H9 (cell line): ENCODE results near the gene TLE5. TPM values are rescaled to one million over a fixed set of nuclear protein-coding genes. Genes with fewer than 3 reads are reported as not detected.

Experiments
- DNase-seq: peaks from one replicate; pipeline ENCODE4 v3.0.0-alpha.2; 2017
- H2AFZ ChIP-seq: one replicate; pipeline ENCODE4 v1.6.1; 2013; ENCODE audit warnings: mild to moderate bottlenecking, low read length, control low read depth, moderate library complexity
- H2AK5ac ChIP-seq: 2 replicates; pipeline ENCODE4 v1.6.1; 2013; ENCODE audit warnings: low read length, control low read depth, mixed read lengths; ENCODE audit not compliant: insufficient read length
- H2BK120ac ChIP-seq: one replicate; pipeline ENCODE4 v1.6.1; 2013; ENCODE audit warnings: low read depth, mild to moderate bottlenecking, low read length, control low read depth, inconsistent platforms; ENCODE audit not compliant: poor library complexity, severe bottlenecking
- H2BK12ac ChIP-seq: 2 replicates; pipeline ENCODE4 v1.6.1; 2013; ENCODE audit warnings: low read length, control low read depth, mixed read lengths, low read depth; ENCODE audit not compliant: insufficient read length
- H2BK15ac ChIP-seq: 2 replicates; pipeline ENCODE4 v1.6.1; 2013; ENCODE audit warnings: low read depth, low read length, control low read depth
- H2BK20ac ChIP-seq: one replicate; pipeline ENCODE4 v1.6.1; 2013; ENCODE audit warnings: low read depth, mild to moderate bottlenecking, low read length, control low read depth, inconsistent platforms; ENCODE audit not compliant: poor library complexity, severe bottlenecking
- H2BK5ac ChIP-seq: 2 replicates; pipeline ENCODE4 v1.6.1; 2013; ENCODE audit warnings: low read length, control low read depth, mixed read lengths; ENCODE audit not compliant: insufficient read length
- H3K14ac ChIP-seq: 2 replicates; pipeline ENCODE4 v1.6.1; 2013; ENCODE audit warnings: low read length, control low read depth; ENCODE audit not compliant: insufficient read depth
- H3K18ac ChIP-seq: 2 replicates; pipeline ENCODE4 v1.6.1; 2013; ENCODE audit warnings: low read depth, mild to moderate bottlenecking, mixed read lengths, low read length, control low read depth; ENCODE audit not compliant: insufficient read length
- H3K23ac ChIP-seq: 2 replicates; pipeline ENCODE4 v1.6.1; 2013; ENCODE audit warnings: low read length, control low read depth, mixed read lengths, low read depth; ENCODE audit not compliant: insufficient read length
- H3K23me2 ChIP-seq: 2 replicates; pipeline ENCODE4 v1.6.1; 2013; ENCODE audit warnings: low read depth, mild to moderate bottlenecking, mixed read lengths, low read length, control low read depth; ENCODE audit not compliant: insufficient read length, poor library complexity, severe bottlenecking
- H3K27ac ChIP-seq: 2 replicates; pipeline ENCODE4 v1.5.1; 2013; ENCODE audit warnings: low read length, control low read depth, mixed read lengths, low read depth; ENCODE audit not compliant: insufficient read length
- H3K27me3 ChIP-seq: 2 replicates; pipeline ENCODE4 v1.6.1; 2013; ENCODE audit warnings: low read length, control low read depth, inconsistent platforms; ENCODE audit not compliant: insufficient read depth
- H3K4ac ChIP-seq: 2 replicates; pipeline ENCODE4 v1.6.1; 2013; ENCODE audit warnings: low read depth, mild to moderate bottlenecking, control low read depth, inconsistent platforms, low read length, moderate library complexity
- H3K4me1 ChIP-seq: 2 replicates; pipeline ENCODE4 v1.6.1; 2013; ENCODE audit warnings: low read length, control low read depth, inconsistent platforms; ENCODE audit not compliant: insufficient read depth
- H3K4me2 ChIP-seq: 2 replicates; pipeline ENCODE4 v1.6.1; 2013; ENCODE audit warnings: low read length, control low read depth, mixed read lengths; ENCODE audit not compliant: insufficient read length, insufficient read depth
- H3K56ac ChIP-seq: 2 replicates; pipeline ENCODE4 v1.6.1; 2013; ENCODE audit warnings: low read depth, mild to moderate bottlenecking, mixed read lengths, low read length, control low read depth; ENCODE audit not compliant: insufficient read length
- H3K79me1 ChIP-seq: 2 replicates; pipeline ENCODE4 v1.6.1; 2013; ENCODE audit warnings: low read depth, mild to moderate bottlenecking, moderate library complexity, low read length, control low read depth, inconsistent platforms; ENCODE audit not compliant: insufficient read depth, poor library complexity, severe bottlenecking
- H3K79me2 ChIP-seq: 2 replicates; pipeline ENCODE4 v1.6.1; 2013; ENCODE audit warnings: low read length, control low read depth, inconsistent platforms; ENCODE audit not compliant: insufficient read depth
- H3K9ac ChIP-seq: 2 replicates; pipeline ENCODE4 v1.6.1; 2013; ENCODE audit warnings: low read length, control low read depth, mixed read lengths; ENCODE audit not compliant: insufficient read length; ENCODE audit errors: extremely low read depth
- H3K9me3 ChIP-seq: one replicate; pipeline ENCODE4 v1.6.1; 2013; ENCODE audit warnings: low read depth, low read length, inconsistent platforms; ENCODE audit not compliant: control insufficient read depth
- H3T11ph ChIP-seq: one replicate; pipeline ENCODE4 v1.6.1; 2013; ENCODE audit warnings: mild to moderate bottlenecking, low read length, control low read depth, inconsistent platforms
- H4K20me1 ChIP-seq: one replicate; pipeline ENCODE4 v1.6.1; 2013; ENCODE audit not compliant: control insufficient read depth, insufficient read length, insufficient read depth
- H4K5ac ChIP-seq: 2 replicates; pipeline ENCODE4 v1.6.1; 2013; ENCODE audit warnings: low read depth, mild to moderate bottlenecking, mixed read lengths, low read length, control low read depth; ENCODE audit not compliant: insufficient read length
- H4K8ac ChIP-seq: replicated peaks from 2 replicates; pipeline ENCODE4 v1.6.1; 2013; ENCODE audit warnings: low read length, control low read depth, mixed read lengths, low read depth; ENCODE audit not compliant: insufficient read length
- H4K91ac ChIP-seq: 2 replicates; pipeline ENCODE4 v1.6.1; 2013; ENCODE audit warnings: low read depth, mild to moderate bottlenecking, moderate library complexity, mixed read lengths, low read length, control low read depth; ENCODE audit not compliant: insufficient read length
- H3K27ac Mint-ChIP-seq, 3 experiments: 2 replicates in 2 of 3; 3 replicates in 1 of 3; pipeline ENCODE4 v1.8.0; 2020 to 2021; ENCODE audit warnings: mixed read lengths in 3 of 3, mild to moderate bottlenecking in 1 of 3, moderate library complexity in 1 of 3
- H3K27me3 Mint-ChIP-seq: 2 replicates; pipeline ENCODE4 v1.8.0; 2021; ENCODE audit warnings: low read depth, mild to moderate bottlenecking, moderate library complexity, mixed read lengths
- H3K36me3 Mint-ChIP-seq, 3 experiments: 2 replicates in 2 of 3; 3 replicates in 1 of 3; pipeline ENCODE4 v1.8.0; 2020 to 2021; ENCODE audit warnings: low read depth in 3 of 3, mixed read lengths in 3 of 3; ENCODE audit not compliant: insufficient read depth in 1 of 3
- H3K4me1 Mint-ChIP-seq, 2 experiments: 2 replicates each; pipeline ENCODE4 v1.8.0; 2020; ENCODE audit warnings: mixed read lengths in 2 of 2
- H3K4me3 Mint-ChIP-seq, 2 experiments: 2 replicates in 1 of 2; 3 replicates in 1 of 2; pipeline ENCODE4 v1.8.0; 2020 to 2021; ENCODE audit warnings: mild to moderate bottlenecking in 2 of 2, mixed read lengths in 2 of 2, moderate library complexity in 1 of 2
- H3K9me3 Mint-ChIP-seq, 2 experiments: 2 replicates in 1 of 2; 3 replicates in 1 of 2; pipeline ENCODE4 v1.8.0; 2020; ENCODE audit warnings: mild to moderate bottlenecking in 2 of 2, mixed read lengths in 2 of 2, moderate library complexity in 1 of 2
- WGBS: extraction: QIAGEN DNeasy Blood & Tissue Kit; methylation state at CpG from one replicate; pipeline ENCODE4 v1.1.7; 2013; ENCODE audit warnings: missing lambda C conversion rate, low lambda C conversion rate, mixed read lengths; ENCODE audit not compliant: insufficient read length; ENCODE audit errors: extremely low coverage; 5-methylcytosine and 5-hydroxymethylcytosine counted together
- total RNA-seq: library from RNA; stranded (reverse); gene quantifications from 2 replicates; pipeline ENCODE4 v1.2.1, GENCODE V29; 2021
- TF ChIP-seq, protein P1 (sequence below): fragments of 200-600 bp; sonication (generic); conservative IDR thresholded peaks from 3 replicates; pipeline ENCODE4 v1.8.0; 2021; ENCODE audit warnings: antibody characterized with exemption, mild to moderate bottlenecking

The TLE5 gene
- total RNA-seq, 1 experiment from 2014 or later, result 221 TPM

DNA sequence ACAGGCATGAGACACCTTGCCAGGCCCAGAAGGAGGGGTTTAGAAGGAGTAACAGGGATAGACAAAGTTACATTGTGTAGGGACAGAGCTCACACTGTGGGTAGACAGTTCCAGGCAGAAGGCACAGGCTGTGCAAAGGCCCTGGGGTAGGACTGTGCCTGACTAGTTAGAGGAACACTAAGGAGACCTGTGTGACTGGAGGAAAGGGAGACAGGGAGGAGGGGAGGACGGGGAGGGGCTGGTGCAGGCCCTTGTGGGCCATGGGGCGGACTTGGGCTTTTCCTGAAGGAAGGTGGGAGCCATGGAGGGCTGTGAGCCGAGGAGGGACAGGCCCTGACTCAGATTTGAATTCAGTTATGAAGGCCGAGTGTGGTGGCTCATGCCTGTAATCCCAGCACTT, 17.3 kb upstream of the TLE5 start:
- H3K4me2 ChIP-seq, result no peak overlapping the region
- H3K27me3 Mint-ChIP-seq, result peaks cover 23% of the 10 kb centered on the region
- no peaks in the 10 kb centered on the region for H3K9me3 ChIP-seq
- H3K9me3 Mint-ChIP-seq, result peaks cover 2 to 3% of the 10 kb centered on the region in 2 experiments; a peak in 3 of 5 replicates
- H4K20me1 ChIP-seq, result no peaks in the 10 kb centered on the region
- H3K4me1 ChIP-seq, result no peaks in the 10 kb centered on the region
- H4K5ac ChIP-seq, result no peak overlapping the region
- DNase-seq, result no peak
- H2BK120ac ChIP-seq, result no peak overlapping the region
- H3K23me2 ChIP-seq, result no peaks in the 10 kb centered on the region
- H3K27me3 ChIP-seq, result no peaks in the 10 kb centered on the region
- no peak overlapping the region for H3K23ac ChIP-seq
- no peak overlapping the region for H2BK12ac ChIP-seq
- H2BK5ac ChIP-seq, result no peak overlapping the region
- H4K91ac ChIP-seq, result no peak overlapping the region
- no peak overlapping the region for H3K56ac ChIP-seq
- no peaks in the 10 kb centered on the region for H3K79me1 ChIP-seq
- H3K27ac Mint-ChIP-seq, result no peak overlapping the region
- H2BK20ac ChIP-seq, result no peak overlapping the region
- no peak overlapping the region for H3K18ac ChIP-seq
- H2AK5ac ChIP-seq, result no peak overlapping the region
- H2AFZ ChIP-seq, result no peak overlapping the region
- TF ChIP-seq, protein P1, sequence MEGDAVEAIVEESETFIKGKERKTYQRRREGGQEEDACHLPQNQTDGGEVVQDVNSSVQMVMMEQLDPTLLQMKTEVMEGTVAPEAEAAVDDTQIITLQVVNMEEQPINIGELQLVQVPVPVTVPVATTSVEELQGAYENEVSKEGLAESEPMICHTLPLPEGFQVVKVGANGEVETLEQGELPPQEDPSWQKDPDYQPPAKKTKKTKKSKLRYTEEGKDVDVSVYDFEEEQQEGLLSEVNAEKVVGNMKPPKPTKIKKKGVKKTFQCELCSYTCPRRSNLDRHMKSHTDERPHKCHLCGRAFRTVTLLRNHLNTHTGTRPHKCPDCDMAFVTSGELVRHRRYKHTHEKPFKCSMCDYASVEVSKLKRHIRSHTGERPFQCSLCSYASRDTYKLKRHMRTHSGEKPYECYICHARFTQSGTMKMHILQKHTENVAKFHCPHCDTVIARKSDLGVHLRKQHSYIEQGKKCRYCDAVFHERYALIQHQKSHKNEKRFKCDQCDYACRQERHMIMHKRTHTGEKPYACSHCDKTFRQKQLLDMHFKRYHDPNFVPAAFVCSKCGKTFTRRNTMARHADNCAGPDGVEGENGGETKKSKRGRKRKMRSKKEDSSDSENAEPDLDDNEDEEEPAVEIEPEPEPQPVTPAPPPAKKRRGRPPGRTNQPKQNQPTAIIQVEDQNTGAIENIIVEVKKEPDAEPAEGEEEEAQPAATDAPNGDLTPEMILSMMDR, result no peak
- H3K4me1 Mint-ChIP-seq, result peaks cover 4 to 8% of the 10 kb centered on the region in 2 experiments; a peak in 3 of 4 replicates
- H3K79me2 ChIP-seq, result no peaks in the 10 kb centered on the region
- H3K27ac ChIP-seq, result no peak overlapping the region
- no peak overlapping the region for H4K8ac ChIP-seq
- no peak overlapping the region for H3K4ac ChIP-seq
- no CpG with 5 or more reads among the region's 4 CpGs for WGBS
- H3K9ac ChIP-seq, result no peak overlapping the region
- H3T11ph ChIP-seq, result no peak overlapping the region
- H3K4me3 Mint-ChIP-seq, result no peak overlapping the region
- H2BK15ac ChIP-seq, result no peak overlapping the region
- H3K14ac ChIP-seq, result no peak overlapping the region
- no peaks in the 10 kb centered on the region; a peak in 1 of 7 replicates for H3K36me3 Mint-ChIP-seq
